Measurements from ENCODE around the gene IRAK1. TPM values are rescaled to one million over a fixed set of nuclear protein-coding genes. Genes with fewer than 3 reads are reported as not detected.
"Not testable (repeated sequence)": the region's sequence is repeated elsewhere in the genome, so short reads cannot be mapped to it uniquely, and the experiment has no call there.

The IRAK1 gene
- total and polyA plus RNA-seq, 2 of the 13 experiments (the other 11 are each of a cell fraction or from before 2014, with no cell fraction given), result 57.7 to 77.3 TPM

DNA sequence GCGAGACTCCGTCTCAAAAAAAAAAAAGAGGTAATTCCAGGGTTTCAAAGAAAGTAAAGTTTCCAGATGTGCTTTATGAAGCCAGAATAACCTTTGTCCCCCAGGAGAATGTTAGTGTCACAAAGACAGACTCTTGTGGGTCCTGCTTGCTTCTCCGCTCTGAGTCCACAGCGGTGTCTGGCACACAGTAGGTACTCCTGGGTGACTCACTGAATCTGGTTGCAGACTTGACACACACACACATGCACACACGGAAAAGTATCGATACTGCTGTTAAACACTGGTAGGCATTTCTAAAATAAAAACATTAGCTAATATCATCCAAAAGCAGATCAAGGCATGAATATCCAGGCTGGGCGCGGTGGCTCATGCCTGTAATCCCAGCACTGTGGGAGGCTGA, 24.2 kb downstream of the IRAK1 start:
- Histone ChIP-seq H3K4me2 (ENCODE audit: low read depth, low read length) (no peak overlapping the region), H3K9ac (ENCODE audit: insufficient read depth, low read depth, low read length) (no peak overlapping the region), H3K36me3 (replicated peaks in 1 of 2; ENCODE audit: control insufficient read depth in 1 of 2, insufficient read depth in 2 of 2, low read length in 2 of 2) (no peaks in the 10 kb centered on the region), H3K4me1 (ENCODE audit: insufficient read depth, low read length) (peaks cover 16% of the 10 kb centered on the region), H3K9me3 (ENCODE audit: low read length) (no peaks in the 10 kb centered on the region), H3K4me3 (replicated peaks in 1 of 3; ENCODE audit: insufficient read depth in 1 of 3, low read depth in 2 of 3, low read length in 3 of 3) (no peak overlapping the region), H4K20me1 (ENCODE audit: insufficient read depth, low read length) (no peaks in the 10 kb centered on the region), H3K27me3 (ENCODE audit: control insufficient read depth in 1 of 2, insufficient read depth in 2 of 2, low read length in 2 of 2) (no peaks in the 10 kb centered on the region), H2AFZ (ENCODE audit: low read length) (no peak overlapping the region), H3K79me2 (ENCODE audit: insufficient read depth, low read length) (no peaks in the 10 kb centered on the region), H3K27ac (ENCODE audit: extremely low read length, insufficient read depth, low read length) (no peak overlapping the region)
- BruUV-seq (replicated peaks), result no TSS peak
- POLR2A ChIA-PET, result interaction anchor here (0.6 kb wide), 1 partner anchor 17 kb away, joined by 3 read pairs; no protein-coding TSS in a partner anchor
- WGBS (ENCODE audit: low lambda C conversion rate), result 84% methylated on average over 8 of the region's 8 CpGs
- CTCF ChIA-PET (ENCODE audit: low intra/inter-chr PET ratio, low total read pairs), result no interaction called here
- no peak for ATAC-seq
- in situ Hi-C loops (cut with HindIII; ENCODE audit: extremely low pct_ligation_motif_present, low pct_unique_long_range_greater_than_20kb) (no loop called here), intact Hi-C loops (cut with micrococcal nuclease; ENCODE audit: unreplicated experiment) (no loop called here)
- DNase-seq (ENCODE audit: low spot score), result no peak
- TF ChIP-seq ZNF431 (CRISPR knock-in tag; IDR thresholded peaks at IDR 0.05; ENCODE audit: borderline replicate concordance, low read depth) (no peak), ZKSCAN1 (IDR thresholded peaks at IDR 0.05; ENCODE audit: low read length) (peak; percentile 79)
- no peak for FAIRE-seq

DNA sequence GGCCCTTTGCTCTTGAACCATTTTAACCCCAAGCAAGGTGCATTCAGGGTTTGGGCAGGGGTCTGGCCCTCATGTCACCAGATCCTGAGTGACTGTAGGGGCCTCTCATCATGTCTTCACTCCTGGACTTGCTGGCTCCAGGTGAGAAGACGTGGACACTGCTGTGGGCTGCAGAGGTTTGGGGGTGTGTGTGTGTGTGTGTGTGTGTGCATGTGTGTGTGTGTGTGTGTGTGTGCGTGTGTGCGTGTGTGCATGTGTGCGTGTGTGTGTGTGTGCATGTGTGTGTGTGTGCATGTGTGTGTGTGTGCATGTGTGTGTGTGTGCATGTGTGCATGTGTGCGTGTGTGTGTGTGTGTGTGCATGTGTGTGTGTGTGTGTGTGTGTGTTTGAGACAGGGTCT, 25.3 kb downstream of the IRAK1 start:
- H3K9me3 ChIP-seq (ENCODE audit: low read length); DNase-seq (ENCODE audit: low spot score); in situ Hi-C loops (cut with HindIII; ENCODE audit: extremely low pct_ligation_motif_present, low pct_unique_long_range_greater_than_20kb); ATAC-seq; H3K79me2 ChIP-seq (ENCODE audit: insufficient read depth, low read length); H3K9ac ChIP-seq (ENCODE audit: insufficient read depth, low read depth, low read length); H2AFZ ChIP-seq (ENCODE audit: low read length); intact Hi-C loops (cut with micrococcal nuclease; ENCODE audit: unreplicated experiment); CTCF ChIA-PET (ENCODE audit: low intra/inter-chr PET ratio, low total read pairs); H3K27ac ChIP-seq (ENCODE audit: extremely low read length, insufficient read depth, low read length); H3K36me3 ChIP-seq (replicated peaks in 1 of 2; ENCODE audit: control insufficient read depth in 1 of 2, insufficient read depth in 2 of 2, low read length in 2 of 2); BruUV-seq (replicated peaks); FAIRE-seq; H3K27me3 ChIP-seq (ENCODE audit: control insufficient read depth in 1 of 2, insufficient read depth in 2 of 2, low read length in 2 of 2); H3K4me2 ChIP-seq (ENCODE audit: low read depth, low read length); POLR2A ChIA-PET; H3K4me3 ChIP-seq (replicated peaks in 1 of 3; ENCODE audit: insufficient read depth in 1 of 3, low read depth in 2 of 3, low read length in 3 of 3); H4K20me1 ChIP-seq (ENCODE audit: insufficient read depth, low read length): not testable (repeated sequence)
- H3K4me1 ChIP-seq (ENCODE audit: insufficient read depth, low read length), result peaks cover 24% of the 10 kb centered on the region
- WGBS (ENCODE audit: low lambda C conversion rate), result 100% methylated on average over 1 of the region's 5 CpGs

DNA sequence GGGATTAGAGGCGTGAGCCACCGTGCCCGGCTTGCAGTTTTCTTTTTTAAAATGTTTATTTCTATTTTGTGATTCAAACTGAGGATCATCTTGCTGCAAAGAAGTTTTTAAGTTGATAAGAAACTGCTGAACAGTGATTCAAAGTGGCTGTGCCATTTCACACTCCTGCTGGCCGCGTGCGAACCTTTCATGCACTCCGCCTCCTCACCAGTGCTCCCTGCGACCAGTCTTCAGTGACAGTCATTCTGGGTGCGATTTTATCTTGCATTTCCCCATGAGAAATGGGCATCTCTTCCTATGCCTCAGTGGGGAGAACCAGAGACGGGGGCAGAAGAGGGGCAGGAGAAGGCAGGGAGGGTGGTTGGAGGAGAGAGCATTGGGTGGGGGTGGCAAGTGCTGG, 25.7 kb downstream of the IRAK1 start:
- H3K36me3 ChIP-seq (replicated peaks in 1 of 2; ENCODE audit: control insufficient read depth in 1 of 2, insufficient read depth in 2 of 2, low read length in 2 of 2), result no peaks in the 10 kb centered on the region
- no peak overlapping the region for H3K9ac ChIP-seq (ENCODE audit: insufficient read depth, low read depth, low read length)
- intact Hi-C loops (cut with micrococcal nuclease; ENCODE audit: unreplicated experiment) (no loop called here), in situ Hi-C loops (cut with HindIII; ENCODE audit: extremely low pct_ligation_motif_present, low pct_unique_long_range_greater_than_20kb) (no loop called here)
- no peaks in the 10 kb centered on the region for H3K9me3 ChIP-seq (ENCODE audit: low read length)
- FAIRE-seq (no peak), ATAC-seq (no peak), DNase-seq (ENCODE audit: low spot score) (no peak)
- CTCF ChIA-PET (ENCODE audit: low intra/inter-chr PET ratio, low total read pairs), result no interaction called here
- H4K20me1 ChIP-seq (ENCODE audit: insufficient read depth, low read length), result no peaks in the 10 kb centered on the region
- H3K27ac ChIP-seq (ENCODE audit: extremely low read length, insufficient read depth, low read length), result no peak overlapping the region
- no peaks in the 10 kb centered on the region for H3K79me2 ChIP-seq (ENCODE audit: insufficient read depth, low read length)
- H3K4me1 ChIP-seq (ENCODE audit: insufficient read depth, low read length), result peaks cover 26% of the 10 kb centered on the region
- 78% methylated on average over 10 of the region's 10 CpGs for WGBS (ENCODE audit: low lambda C conversion rate)
- TF ChIP-seq ZNF263 (CRISPR knock-in tag; IDR thresholded peaks at IDR 0.05) (peak; percentile 58; the same call in 1 of the 2 replicates), ISX (CRISPR knock-in tag; conservative IDR thresholded peaks at IDR 0.05) (no peak)
- no TSS peak for BruUV-seq (replicated peaks)
- H3K27me3 ChIP-seq (ENCODE audit: control insufficient read depth in 1 of 2, insufficient read depth in 2 of 2, low read length in 2 of 2), result no peaks in the 10 kb centered on the region
- H3K4me3 ChIP-seq (replicated peaks in 1 of 3; ENCODE audit: insufficient read depth in 1 of 3, low read depth in 2 of 3, low read length in 3 of 3), result no peak overlapping the region
- POLR2A ChIA-PET, result no interaction called here
- no peak overlapping the region for H3K4me2 ChIP-seq (ENCODE audit: low read depth, low read length)
- no peak overlapping the region for H2AFZ ChIP-seq (ENCODE audit: low read length)

All from HepG2 (cell line).